ENCODE results near the gene NEGR1. TPM values are rescaled to one million over a fixed set of nuclear protein-coding genes. Genes with fewer than 3 reads are reported as not detected.

Gene NEGR1
- total RNA-seq, 4 donors from 2014 or later: 34.5 to 58.8 (median 48.5) TPM

DNA sequence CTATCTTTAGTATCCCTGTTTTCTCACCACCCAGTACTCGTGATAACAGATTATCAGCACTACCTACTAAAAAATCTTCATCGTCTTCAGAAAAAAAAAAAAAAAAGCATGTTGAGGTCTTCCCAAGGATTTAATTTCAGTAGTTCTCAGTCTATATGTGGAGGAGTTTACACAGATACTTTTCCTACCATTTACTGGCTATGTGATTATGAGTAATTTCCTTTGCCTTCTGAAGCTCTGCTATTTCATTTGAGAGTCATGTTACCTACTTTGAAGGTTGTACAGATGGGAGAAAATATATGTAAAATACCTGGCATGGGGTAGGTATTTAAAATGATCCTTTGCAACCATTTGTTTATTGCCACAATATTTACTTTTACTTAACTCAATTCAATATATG lies 399.7 kb downstream of the NEGR1 start:
- 69% methylated on average over 2 of the region's 2 CpGs for WGBS
- H3K4me3 ChIP-seq: no peak overlapping the region
- no peak for DNase-seq (ENCODE audit: extremely low spot score)

DNA sequence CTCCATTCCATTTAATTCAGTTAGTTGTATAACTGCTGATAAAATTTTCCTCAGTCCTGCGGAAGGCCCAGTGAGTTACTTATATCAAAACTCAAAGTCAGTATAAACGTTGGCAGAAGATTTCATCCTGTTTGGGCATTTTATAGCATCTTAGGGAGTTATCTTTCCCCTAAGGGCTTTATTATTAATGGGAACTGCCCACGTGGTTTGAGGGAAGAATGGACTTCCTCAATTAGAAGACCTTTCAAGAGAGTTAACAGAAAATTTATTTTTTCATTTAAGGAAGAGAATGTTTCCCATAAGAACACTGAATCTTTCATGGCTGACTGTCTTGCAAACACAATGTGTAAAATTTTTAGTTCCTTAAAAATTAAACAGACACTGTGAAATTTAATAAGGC lies 400.1 kb downstream of the NEGR1 start:
- no peaks in the 10 kb centered on the region for H3K27me3 ChIP-seq
- H3K36me3 ChIP-seq: no peaks in the 10 kb centered on the region
- no peaks in the 10 kb centered on the region for H3K9me3 ChIP-seq
- no peak overlapping the region for H3K27ac ChIP-seq (replicated peaks in 1 of 4)
- TF ChIP-seq POLR2A (IDR thresholded peaks at IDR 0.05; ENCODE audit: low read depth) (no peak), POLR2AphosphoS5 (IDR thresholded peaks at IDR 0.05) (no peak), EP300 (IDR thresholded peaks at IDR 0.05) (no peak)
- TF ChIP-seq, protein P1, sequence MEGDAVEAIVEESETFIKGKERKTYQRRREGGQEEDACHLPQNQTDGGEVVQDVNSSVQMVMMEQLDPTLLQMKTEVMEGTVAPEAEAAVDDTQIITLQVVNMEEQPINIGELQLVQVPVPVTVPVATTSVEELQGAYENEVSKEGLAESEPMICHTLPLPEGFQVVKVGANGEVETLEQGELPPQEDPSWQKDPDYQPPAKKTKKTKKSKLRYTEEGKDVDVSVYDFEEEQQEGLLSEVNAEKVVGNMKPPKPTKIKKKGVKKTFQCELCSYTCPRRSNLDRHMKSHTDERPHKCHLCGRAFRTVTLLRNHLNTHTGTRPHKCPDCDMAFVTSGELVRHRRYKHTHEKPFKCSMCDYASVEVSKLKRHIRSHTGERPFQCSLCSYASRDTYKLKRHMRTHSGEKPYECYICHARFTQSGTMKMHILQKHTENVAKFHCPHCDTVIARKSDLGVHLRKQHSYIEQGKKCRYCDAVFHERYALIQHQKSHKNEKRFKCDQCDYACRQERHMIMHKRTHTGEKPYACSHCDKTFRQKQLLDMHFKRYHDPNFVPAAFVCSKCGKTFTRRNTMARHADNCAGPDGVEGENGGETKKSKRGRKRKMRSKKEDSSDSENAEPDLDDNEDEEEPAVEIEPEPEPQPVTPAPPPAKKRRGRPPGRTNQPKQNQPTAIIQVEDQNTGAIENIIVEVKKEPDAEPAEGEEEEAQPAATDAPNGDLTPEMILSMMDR (IDR thresholded peaks at IDR 0.05): no peak
- H3K4me1 ChIP-seq: no peaks in the 10 kb centered on the region
- no peak overlapping the region for H3K4me3 ChIP-seq
- WGBS: 52% methylated on average over 3 of the region's 3 CpGs
- intact Hi-C loops (cut with DNase I): no loop called here
- no peak for DNase-seq (ENCODE audit: extremely low spot score)

More for the DNA sequence above, 399.7 kb downstream of the NEGR1 start:
- intact Hi-C loops (cut with DNase I): no loop called here
- Histone ChIP-seq H3K4me1 (no peaks in the 10 kb centered on the region), H3K36me3 (no peaks in the 10 kb centered on the region), H3K27ac (replicated peaks in 1 of 4) (no peak overlapping the region), H3K27me3 (no peaks in the 10 kb centered on the region), H3K9me3 (no peaks in the 10 kb centered on the region)
- TF ChIP-seq EP300 (IDR thresholded peaks at IDR 0.05): no peak
- TF ChIP-seq POLR2A (IDR thresholded peaks at IDR 0.05; ENCODE audit: low read depth): no peak
- TF ChIP-seq, protein P1 (IDR thresholded peaks at IDR 0.05): no peak
- no peak for TF ChIP-seq POLR2AphosphoS5 (IDR thresholded peaks at IDR 0.05)

DNA sequence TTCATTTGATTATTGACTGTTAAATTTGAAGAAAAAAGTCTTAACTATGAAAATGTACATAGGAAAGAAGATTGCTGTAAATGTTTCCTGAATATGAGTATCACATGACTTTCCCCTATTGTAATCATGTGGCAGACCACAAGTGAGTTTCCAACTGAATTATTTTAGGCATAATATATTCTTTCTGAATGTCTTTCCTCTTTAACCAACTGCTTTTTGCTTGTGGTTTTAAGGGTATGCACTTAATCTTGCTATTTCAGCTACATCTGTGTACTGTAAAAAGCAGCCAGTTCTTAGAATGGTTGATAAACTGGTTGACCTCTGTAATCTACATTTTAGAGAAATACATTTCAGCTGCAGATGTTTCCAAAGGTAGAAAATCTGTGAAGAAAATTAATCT lies 400.7 kb downstream of the NEGR1 start:
- Histone ChIP-seq H3K27me3 (no peaks in the 10 kb centered on the region), H3K36me3 (no peaks in the 10 kb centered on the region), H3K9me3 (no peaks in the 10 kb centered on the region), H3K27ac (replicated peaks in 1 of 4) (no peak overlapping the region), H3K4me3 (no peak overlapping the region), H3K4me1 (no peaks in the 10 kb centered on the region)
- DNase-seq (ENCODE audit: extremely low spot score): no peak
- TF ChIP-seq EP300 (IDR thresholded peaks at IDR 0.05) (no peak), POLR2A (IDR thresholded peaks at IDR 0.05; ENCODE audit: low read depth) (no peak), POLR2AphosphoS5 (IDR thresholded peaks at IDR 0.05) (no peak)
- TF ChIP-seq, protein P1 (IDR thresholded peaks at IDR 0.05): no peak
- intact Hi-C loops (cut with DNase I): no loop called here

DNA sequence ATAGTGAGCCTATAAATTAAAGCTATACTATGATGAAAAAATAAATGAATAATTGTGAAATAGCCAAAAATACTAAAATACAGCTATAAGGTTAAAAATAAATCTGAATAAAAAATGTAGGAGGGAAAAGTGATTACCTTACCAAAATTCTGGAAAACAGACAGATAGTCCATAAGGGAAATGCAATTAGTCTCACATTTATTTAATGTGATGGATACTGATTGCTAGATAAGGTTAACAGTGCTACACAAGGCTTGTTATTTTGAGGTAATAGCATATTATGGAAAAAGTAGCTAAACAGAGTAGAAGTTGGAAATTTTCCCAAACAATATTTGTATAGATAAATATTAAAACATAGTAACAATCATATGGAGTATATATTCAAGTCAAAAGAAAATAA lies 413.0 kb downstream of the NEGR1 start:
- H3K4me1 ChIP-seq: no peaks in the 10 kb centered on the region
- H3K27ac ChIP-seq (replicated peaks in 1 of 4): no peak overlapping the region
- H3K27me3 ChIP-seq: no peaks in the 10 kb centered on the region
- H3K9me3 ChIP-seq: peaks cover 0 to 5% (median 0%) of the 10 kb centered on the region in 4 donors
- H3K4me3 ChIP-seq: no peak overlapping the region
- TF ChIP-seq, protein P1 (IDR thresholded peaks at IDR 0.05): no peak
- TF ChIP-seq EP300 (IDR thresholded peaks at IDR 0.05) (no peak), POLR2AphosphoS5 (IDR thresholded peaks at IDR 0.05) (no peak), POLR2A (IDR thresholded peaks at IDR 0.05; ENCODE audit: low read depth) (no peak)
- no peaks in the 10 kb centered on the region for H3K36me3 ChIP-seq
- intact Hi-C loops (cut with DNase I): no loop called here
- no peak for DNase-seq (ENCODE audit: extremely low spot score)

DNA sequence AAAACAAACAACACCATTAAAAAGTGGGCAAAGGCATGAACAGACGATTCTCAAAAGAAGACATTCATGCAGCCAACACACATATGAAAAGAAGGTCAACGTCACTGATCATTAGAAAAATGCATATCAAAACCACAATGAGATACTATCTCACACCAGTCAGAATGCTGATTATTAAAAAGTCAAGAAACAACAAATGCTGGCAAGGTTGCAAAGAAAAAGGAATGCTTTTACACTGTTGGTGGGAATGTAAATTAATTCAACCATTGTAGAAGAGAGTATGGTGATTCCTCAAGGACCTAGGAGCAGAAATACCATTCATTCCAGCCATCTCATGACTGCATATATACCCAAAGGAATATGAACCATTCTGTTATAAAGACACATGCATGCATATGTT lies 419.6 kb downstream of the NEGR1 start:
- no peaks in the 10 kb centered on the region for H3K27me3 ChIP-seq
- no peak overlapping the region for H3K4me3 ChIP-seq
- DNase-seq (ENCODE audit: extremely low spot score): no peak
- H3K27ac ChIP-seq (replicated peaks in 1 of 4): no peak overlapping the region
- intact Hi-C loops (cut with DNase I): no loop called here
- TF ChIP-seq POLR2AphosphoS5 (IDR thresholded peaks at IDR 0.05): no peak
- no peak for TF ChIP-seq POLR2A (IDR thresholded peaks at IDR 0.05; ENCODE audit: low read depth)
- TF ChIP-seq EP300 (IDR thresholded peaks at IDR 0.05): no peak
- TF ChIP-seq, protein P1 (IDR thresholded peaks at IDR 0.05): no peak
- H3K36me3 ChIP-seq: no peaks in the 10 kb centered on the region
- H3K9me3 ChIP-seq: peaks cover 0 to 5% (median 0%) of the 10 kb centered on the region in 4 donors
- H3K4me1 ChIP-seq: no peaks in the 10 kb centered on the region
- WGBS: 85% methylated on average over 2 of the region's 2 CpGs
